ENCODE measurements around the gene SHISA2. TPM values are rescaled to one million over a fixed set of nuclear protein-coding genes. Genes with fewer than 3 reads are reported as not detected.

SHISA2 gene
- total and polyA plus RNA-seq, 2 of the 13 experiments (the other 11 are each of a cell fraction or from before 2014, with no cell fraction given), result not detected

DNA sequence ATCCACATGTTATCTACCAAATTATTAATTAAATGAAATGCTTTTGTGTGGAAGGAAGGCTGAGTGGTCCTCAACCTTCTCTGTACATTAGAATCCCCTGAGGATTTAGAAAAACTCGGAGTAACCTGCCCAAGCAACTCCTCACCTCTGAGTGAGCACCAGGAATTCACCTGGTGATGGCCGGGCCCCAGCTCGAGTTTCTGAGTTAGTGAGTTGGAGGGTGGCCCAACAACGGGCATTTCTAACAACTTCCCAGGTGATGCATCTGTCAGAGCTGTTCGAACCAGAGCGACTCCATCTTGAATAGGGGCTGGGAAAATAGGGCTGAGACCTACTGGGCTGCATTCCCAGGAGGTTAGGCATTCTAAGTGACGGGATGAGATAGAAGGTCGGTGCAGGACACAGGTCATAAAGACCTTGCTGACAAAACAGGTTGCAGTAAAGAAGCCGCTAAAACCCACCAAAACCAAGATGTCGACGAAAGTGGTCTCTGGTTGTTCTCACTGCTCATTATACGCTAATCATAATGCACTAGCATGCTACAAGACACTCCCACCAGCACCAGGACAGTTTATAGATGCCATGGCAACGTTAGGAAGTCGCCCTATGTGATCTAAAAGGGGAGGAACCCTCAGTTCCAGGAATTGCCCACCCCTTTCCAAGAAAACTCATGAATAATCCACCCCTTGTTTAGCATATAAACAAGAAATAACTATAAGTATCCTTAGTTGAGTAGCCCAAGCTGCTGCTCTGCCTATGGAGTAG, 44.2 kb upstream of the SHISA2 start:
- Histone ChIP-seq H3K4me2 (ENCODE audit: low read depth, low read length) (no peak overlapping the region), H3K4me1 (ENCODE audit: insufficient read depth, low read length) (no peaks in the 10 kb centered on the region), H4K20me1 (ENCODE audit: insufficient read depth, low read length) (no peaks in the 10 kb centered on the region), H3K27ac (ENCODE audit: extremely low read length, insufficient read depth, low read length) (no peak overlapping the region), H2AFZ (ENCODE audit: low read length) (no peak overlapping the region), H3K79me2 (ENCODE audit: insufficient read depth, low read length) (no peaks in the 10 kb centered on the region), H3K9ac (ENCODE audit: insufficient read depth, low read depth, low read length) (no peak overlapping the region), H3K36me3 (replicated peaks in 1 of 2; ENCODE audit: control insufficient read depth in 1 of 2, insufficient read depth in 2 of 2, low read length in 2 of 2) (no peaks in the 10 kb centered on the region), H3K9me3 (ENCODE audit: low read length) (no peaks in the 10 kb centered on the region), H3K4me3 (replicated peaks in 1 of 3; ENCODE audit: insufficient read depth in 1 of 3, low read depth in 2 of 3, low read length in 3 of 3) (no peak overlapping the region), H3K27me3 (ENCODE audit: control insufficient read depth in 1 of 2, insufficient read depth in 2 of 2, low read length in 2 of 2) (peaks cover 0 to 3% of the 10 kb centered on the region in 2 experiments; a peak in 1 of 5 replicates)
- ATAC-seq (no peak), FAIRE-seq (no peak), DNase-seq (ENCODE audit: low spot score) (no peak)
- ChIA-PET CTCF (ENCODE audit: low intra/inter-chr PET ratio, low total read pairs) (no interaction called here), POLR2A (no interaction called here)
- no TSS peak for BruUV-seq (replicated peaks)
- intact Hi-C loops (cut with micrococcal nuclease; ENCODE audit: unreplicated experiment) (no loop called here), in situ Hi-C loops (cut with HindIII; ENCODE audit: extremely low pct_ligation_motif_present, low pct_unique_long_range_greater_than_20kb) (no loop called here)
- WGBS (ENCODE audit: low lambda C conversion rate), result 7% methylated on average over 10 of the region's 14 CpGs
- TF ChIP-seq, protein P1, sequence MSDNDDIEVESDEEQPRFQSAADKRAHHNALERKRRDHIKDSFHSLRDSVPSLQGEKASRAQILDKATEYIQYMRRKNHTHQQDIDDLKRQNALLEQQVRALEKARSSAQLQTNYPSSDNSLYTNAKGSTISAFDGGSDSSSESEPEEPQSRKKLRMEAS (IDR thresholded peaks at IDR 0.05), result no peak
- no peak for TF ChIP-seq PHF8 (CRISPR knock-in tag; IDR thresholded peaks at IDR 0.05)
- TF ChIP-seq MAFG (CRISPR knock-in tag; IDR thresholded peaks at IDR 0.05), result no peak
- TF ChIP-seq ZFP62 (CRISPR knock-in tag; IDR thresholded peaks at IDR 0.05), result no peak
- TF ChIP-seq, protein P2, sequence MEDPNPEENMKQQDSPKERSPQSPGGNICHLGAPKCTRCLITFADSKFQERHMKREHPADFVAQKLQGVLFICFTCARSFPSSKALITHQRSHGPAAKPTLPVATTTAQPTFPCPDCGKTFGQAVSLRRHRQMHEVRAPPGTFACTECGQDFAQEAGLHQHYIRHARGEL (CRISPR knock-in tag; IDR thresholded peaks at IDR 0.05), result no peak
- no peak for TF ChIP-seq ISL2 (CRISPR knock-in tag; IDR thresholded peaks at IDR 0.05)
- no peak for TF ChIP-seq NCOA1 (CRISPR knock-in tag; IDR thresholded peaks at IDR 0.05)
- no peak for TF ChIP-seq ZNF552 (CRISPR knock-in tag; IDR thresholded peaks at IDR 0.05; ENCODE audit: borderline replicate concordance)
- no peak for TF ChIP-seq TCF7 (IDR thresholded peaks at IDR 0.05; ENCODE audit: low read depth)
- TF ChIP-seq PLRG1 (conservative IDR thresholded peaks at IDR 0.05), result no peak
- no peak for TF ChIP-seq NFE2L2 (IDR thresholded peaks at IDR 0.05; ENCODE audit: low read length)
- TF ChIP-seq ZNF678 (CRISPR knock-in tag; IDR thresholded peaks at IDR 0.05), result no peak
- no peak for TF ChIP-seq ZNF746 (CRISPR knock-in tag; IDR thresholded peaks at IDR 0.05)

All from HepG2 (cell line).